ENCODE results near the gene METTL1.
A peak's percentile ranks its signal among the peaks of the same experiment; 100 is the strongest.

The METTL1 gene

DNA sequence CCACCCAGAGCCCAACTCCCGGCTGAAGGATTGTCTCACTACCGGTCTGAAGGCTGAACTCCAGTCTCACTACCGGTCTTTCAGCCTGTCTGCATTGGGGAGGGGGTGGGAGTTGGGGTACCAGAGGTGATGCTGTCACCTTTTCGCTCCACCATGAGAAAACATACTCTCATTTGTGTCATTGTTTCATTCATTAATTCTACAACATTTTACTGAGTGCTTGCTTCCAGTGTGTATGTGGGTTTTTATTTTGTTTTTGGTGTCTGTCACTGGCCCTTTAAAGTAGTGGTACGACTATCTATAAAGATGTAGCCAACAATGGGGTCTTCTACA is 19.3 kb downstream of the METTL1 start:
- DNase-seq = no peak

DNA sequence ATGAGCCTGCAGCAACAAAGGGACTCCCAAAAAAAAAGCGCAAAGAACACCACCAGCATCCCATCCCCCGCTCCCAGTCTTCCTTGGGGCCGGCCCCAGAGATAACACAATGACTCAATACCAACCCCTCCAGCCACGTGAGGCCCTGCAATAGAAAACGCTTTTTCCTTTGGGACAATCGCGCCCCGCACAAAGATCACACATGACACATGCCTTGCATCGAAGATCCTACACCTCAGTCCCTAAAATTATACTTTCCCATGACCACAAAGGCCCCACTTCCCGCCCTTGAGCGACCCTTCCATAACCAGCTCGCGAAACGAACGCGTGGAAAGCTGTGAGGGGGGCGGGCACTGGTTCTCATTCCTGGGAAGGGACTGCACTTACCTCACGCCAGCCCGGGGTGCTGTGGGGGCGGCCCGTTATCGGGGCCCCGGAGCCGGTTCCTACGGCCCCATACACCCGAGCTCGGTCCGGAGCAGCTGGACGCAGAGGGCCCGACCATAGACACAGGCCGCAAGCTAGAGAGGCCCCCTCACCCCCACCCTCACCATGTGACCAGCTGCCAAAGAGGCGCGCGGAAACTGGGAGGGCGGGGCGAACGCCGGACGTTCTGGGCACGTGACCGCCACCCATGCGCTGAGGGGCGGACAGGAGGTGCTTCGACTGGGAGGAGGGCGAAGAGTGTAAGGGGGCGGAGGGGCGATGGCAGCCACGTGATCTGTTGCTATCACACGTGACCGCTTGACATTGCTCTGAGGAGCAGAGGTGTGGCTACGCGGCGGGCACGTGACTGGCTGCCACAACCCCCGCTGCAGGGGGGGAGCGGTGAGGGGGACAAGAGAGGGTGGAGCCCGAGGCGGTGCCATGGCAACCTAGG is 19.9 kb downstream of the METTL1 start, which contains the start of gene CDK4:
Gene CDK4, minus strand, starts transcription at position 523 of the 880 bp plus-strand sequence. CDS start 593 bp downstream, outside the sequence.
- DNase-seq = peak; percentile 100

DNA sequence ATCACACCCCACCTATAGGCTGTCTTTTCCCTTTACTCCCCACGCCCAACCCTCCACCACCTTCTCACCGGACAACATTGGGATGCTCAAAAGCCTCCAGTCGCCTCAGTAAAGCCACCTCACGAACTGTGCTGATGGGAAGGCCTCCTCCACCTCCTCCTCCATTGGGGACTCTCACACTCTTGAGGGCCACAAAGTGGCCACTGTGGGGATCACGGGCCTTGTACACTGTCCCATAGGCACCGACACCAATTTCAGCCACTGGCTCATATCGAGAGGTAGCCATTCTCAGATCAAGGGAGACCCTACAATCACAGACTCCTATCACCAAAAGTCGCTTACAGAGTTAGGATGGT is 20.5 kb downstream of the METTL1 start:
- DNase-seq = no peak

DNA sequence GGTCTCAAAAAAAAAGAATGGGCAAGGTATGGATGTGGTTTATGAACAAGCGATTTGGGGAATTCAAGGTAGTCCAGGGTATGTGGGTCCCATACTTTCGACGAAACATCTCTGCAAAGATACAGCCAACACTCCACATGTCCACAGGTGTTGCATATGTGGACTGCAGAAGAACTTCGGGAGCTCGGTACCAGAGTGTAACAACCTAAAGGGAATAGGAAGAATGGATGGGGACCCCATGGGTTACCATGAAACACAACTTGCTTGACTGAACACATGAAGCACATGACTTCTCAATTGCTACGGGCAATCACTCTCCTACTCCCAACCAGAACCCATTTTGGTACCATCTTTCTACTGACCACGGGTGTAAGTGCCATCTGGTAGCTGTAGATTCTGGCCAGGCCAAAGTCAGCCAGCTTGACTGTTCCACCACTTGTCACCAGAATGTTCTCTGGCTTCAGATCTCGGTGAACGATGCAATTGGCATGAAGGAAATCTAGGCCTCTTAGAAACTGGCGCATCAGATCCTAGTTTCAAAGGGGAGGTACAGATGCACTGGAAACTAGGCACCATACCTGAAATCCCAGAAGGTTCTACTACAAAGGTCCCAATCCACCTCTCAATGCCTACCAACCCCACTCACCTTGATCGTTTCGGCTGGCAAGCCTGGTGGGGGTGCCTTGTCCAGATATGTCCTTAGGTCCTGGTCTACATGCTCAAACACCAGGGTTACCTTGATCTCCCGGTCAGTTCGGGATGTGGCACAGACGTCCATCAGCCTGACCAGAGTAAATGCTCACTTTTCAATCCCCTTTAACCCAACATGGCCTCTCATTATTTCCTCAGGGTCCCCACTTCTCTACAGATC is 21.1 kb downstream of the METTL1 start:
- no peak for DNase-seq

DNA sequence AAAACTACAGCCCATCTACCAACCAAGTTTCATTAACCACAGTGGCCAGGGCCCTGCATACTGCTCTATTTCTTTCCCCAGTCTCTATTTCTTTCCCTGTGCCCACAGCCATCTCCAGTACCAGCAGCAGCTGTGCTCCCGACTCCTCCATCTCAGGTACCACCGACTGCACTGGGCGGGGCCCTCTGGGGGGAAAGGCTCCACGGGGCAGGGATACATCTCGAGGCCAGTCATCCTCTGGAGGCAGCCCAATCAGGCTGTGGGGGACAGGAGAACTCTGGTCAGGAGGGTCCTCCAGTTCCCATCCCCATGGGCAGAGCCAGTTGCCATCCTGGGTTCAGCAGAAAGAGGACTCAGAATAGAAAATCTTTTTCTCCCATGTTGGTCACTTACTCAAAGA is 22.8 kb downstream of the METTL1 start:
- no peak for DNase-seq

DNA sequence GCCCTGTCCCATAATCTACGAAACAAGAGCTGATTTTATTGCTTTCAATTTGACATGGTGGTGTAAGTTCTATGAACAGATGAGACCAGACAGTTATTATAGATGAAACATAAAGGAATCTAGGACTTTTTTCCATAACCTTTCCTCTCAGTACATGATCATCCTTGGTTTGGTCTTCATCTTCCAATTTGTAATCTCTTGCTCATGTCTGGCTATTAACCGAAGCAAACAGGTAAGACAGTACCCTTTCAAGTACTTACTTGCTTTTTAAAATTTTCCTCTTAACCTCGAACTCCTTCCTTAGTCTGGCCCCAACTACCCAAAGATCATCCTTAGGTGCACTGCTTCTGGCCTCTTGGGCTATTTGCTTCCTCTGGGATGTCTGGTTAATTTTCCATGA is 25.9 kb downstream of the METTL1 start:
- no peak for DNase-seq

DNA sequence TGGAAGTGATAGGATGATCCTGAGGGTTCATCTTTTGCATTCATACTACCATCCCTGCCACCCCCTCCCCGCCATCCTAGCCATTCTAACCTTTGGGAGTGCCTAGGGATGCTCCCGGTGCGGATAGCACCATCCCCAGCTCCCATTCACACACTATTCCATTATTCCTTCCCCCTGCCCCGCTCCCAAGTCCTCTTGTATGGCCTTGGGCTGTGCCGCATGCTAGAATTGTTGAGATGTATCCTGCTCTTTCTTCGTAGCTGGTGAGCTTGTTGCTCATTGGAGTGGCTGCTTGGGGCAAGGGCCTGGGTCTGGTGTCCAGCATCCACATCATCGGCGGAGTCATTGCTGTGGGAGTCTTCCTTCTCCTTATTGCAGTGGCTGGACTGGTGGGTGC is 26.4 kb downstream of the METTL1 start:
- DNase-seq = peak; percentile 97

DNA sequence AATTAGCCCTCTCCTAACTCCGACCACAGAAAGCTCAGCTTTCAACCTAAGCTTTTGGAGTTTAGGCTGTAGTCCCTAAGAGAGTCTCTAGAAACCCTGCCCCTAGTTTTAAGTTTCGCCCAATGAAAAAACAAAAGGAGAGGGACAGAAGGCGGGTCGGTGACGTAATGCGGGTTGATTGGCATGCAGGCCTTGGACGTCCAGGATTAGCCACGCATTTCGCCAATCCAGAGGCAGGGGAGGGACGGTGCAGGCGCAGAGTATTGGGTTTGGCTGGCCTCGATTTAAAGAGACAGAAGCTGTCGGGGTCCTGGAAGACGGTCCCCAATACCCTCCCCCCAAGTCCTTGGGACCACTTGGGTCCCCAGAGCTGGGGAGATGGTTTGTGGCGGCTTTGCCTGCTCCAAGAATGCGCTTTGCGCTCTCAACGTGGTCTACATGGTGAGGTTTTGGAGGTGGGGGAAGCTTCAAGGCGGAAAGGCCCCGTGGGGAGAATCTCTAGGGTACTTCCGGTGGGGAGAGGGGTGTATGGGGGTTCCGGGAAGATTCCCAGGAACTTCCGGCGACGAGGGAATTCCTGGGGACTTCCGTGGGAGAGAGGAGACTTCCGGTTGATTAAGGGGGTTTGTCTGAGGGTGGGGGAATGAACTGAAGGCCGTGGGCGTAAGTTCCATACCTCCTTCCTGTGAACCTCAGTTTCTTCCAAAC is 27.0 kb downstream of the METTL1 start, which contains the start of gene TSPAN31:
Gene TSPAN31, plus strand, starts transcription at position 263 of the 708 bp plus-strand sequence. Its CDS starts 116 bp downstream, at position 379.
- peak; percentile 100 for DNase-seq

DNA sequence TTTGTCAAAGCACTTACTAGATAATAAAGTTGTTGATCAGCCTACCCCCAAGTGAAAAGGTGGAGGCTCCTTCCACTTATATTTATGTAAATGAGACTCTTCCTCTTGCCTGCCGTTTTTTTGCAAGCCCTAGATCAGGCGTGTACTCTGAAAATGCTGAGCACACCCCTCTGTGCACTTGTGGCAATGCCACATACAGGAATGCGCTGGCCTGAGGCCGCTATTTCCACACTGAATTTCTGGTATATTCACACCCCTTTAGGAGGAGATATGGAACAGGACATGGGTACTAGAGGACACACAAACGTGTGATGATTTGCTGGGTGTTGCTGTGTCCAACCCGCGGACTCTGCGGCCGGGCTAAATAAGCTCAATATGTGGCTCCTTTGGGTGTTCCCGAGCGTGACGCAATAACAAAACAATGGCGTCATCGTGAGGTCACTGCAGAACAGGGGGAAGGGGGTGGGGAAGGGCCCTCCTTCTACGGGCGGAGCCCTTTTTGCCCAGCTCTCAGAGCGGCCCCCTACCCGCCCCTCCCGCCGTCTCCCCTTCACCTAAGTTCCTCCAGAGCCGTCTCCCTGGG is 27.6 kb downstream of the METTL1 start:
- peak; percentile 100 for DNase-seq

DNA sequence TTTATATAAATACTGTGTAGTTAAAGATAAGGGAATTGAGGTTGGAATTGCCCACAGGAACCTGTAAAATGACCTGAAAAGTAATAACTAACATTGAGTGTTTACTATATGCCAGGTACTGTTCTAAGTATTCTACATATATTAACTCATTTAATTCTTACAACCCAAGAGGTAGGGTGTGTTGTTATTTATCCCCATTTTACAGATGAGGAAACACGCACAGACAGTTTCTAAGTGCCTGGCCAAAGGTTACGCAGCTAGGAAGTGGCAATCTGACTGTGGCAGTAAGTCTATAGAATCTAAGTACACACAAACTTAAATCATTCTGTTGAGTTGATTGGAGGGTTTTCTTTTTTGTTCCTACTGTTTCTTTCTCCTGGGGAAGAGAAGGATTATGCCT is 28.1 kb downstream of the METTL1 start:
- no peak for DNase-seq

DNA sequence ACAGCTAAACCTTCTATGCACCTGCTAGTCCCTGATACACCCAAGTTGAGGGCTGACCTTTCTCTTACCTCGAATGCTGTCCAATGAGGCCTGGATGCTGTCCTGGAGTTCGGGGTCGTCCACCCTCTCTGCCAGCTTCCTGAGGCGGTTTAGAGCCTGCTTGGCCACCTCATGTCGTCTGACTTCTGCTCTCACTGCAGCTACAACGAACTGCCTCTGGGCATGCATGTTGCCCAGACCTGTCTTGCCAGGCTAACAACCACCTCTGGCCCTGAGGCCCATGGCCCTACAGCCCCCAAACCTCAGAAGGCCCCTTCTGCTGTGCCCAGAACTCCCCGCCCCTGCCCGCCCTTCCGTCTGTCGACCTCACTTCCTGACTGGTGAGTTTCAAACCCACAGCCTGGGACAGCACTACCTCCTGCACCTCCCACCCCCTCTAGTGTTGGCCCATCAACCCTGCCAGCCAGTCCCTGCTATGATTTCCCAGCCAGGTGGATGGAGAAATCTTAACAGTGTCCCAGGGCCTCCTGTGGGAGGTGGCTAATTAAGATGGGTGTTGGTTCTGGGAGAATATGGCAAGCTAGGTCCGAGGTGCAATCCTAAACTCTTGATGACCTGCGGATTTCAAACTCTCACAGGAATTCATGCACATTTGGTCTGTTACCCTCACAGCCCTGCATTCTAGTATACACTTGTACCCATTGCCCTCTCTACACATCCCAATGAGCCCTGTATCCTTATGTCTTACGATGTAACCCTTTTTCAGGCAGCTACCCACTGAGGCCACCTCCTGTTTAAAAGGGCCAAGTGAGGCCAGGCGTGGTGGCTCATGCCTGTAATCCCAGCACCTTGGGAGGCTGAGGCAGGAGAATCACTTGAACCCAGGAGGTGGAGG is 29.8 kb downstream of the METTL1 start:
- no peak for DNase-seq

DNA sequence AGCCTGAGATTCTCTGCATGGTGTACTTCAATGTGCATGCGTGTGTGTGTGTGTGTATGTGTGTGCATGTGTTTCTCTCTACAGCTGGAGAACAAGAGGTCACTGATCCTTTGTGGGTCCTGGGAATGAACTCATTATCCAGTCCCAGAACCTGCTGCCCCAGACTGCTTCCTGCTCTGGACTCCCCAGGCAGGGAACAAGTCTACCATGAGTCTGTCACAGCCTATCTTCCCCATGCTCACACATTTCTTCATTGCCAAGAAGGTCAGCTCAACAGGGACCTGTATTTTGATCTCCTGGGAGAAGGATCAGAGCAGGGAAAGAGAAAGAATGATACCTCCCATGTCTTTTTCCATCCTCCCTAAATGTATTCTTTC is 30.5 kb downstream of the METTL1 start:
- DNase-seq = no peak

DNA sequence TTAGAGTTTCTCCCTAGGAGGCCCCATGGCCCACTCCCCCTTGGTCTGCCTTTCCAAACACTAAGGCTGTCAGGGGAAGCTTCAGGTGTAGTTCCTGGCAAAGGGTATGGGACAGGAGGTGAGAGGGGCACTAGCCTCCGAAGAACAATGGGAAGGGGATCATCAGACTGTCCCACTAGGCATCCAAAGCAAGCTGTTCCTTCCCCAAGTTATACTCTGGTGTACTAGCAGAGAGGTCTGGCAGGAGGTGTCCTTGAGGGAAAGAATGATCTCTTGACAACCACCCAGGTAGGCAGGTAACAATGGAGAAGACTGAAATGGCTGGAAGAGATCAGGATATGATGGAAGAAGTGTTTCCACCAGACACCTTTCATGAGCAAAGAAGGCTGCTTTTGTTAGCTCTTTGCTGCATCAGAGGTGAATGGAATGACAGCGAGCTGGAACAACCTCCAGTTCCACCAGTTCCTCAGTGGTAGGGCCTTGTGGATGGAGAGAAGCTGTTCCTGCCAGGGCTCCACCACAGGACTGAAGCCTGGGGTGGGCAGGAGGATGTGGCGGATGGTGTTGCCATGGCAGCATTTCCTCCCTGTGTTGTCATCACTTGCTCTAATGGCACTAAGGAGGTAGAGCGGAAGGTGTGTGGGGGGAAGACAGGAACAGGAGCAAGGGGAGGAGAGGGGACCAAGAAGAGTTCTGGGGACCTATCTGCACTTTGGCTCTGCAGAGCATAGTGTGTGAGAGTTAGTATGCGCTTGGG is 31.1 kb downstream of the METTL1 start:
- no peak for DNase-seq

DNA sequence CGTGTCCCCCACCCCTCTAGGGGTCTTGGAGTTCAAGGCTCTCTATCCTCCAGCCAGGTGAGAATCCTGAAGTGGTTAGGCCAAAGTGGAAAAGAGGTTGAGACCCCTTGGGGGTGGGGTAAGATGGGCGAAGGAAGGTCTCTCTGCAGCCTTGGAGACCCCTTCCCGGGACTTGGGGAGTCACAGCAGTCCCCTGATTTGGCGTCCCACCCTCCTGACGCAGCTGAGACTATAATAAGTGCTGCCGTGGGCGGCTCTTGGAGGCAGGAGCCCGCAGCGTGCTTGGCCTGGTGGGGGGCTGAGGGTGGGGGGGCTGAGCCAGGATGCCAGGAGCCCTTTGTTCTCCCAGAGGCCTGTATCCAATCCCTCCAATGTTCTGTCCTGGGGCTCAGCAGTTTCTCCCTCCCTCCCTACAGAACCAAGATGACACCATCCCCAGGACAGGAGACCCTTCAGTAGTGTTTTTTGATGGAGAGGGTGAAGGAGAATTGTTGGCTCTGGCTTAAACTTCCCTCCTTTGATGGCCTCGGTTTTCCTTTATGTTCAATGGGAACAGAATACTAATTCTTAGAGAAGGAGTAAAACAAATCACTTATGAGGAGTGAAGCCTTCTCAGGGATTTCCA is 31.9 kb downstream of the METTL1 start:
- no peak for DNase-seq

DNA sequence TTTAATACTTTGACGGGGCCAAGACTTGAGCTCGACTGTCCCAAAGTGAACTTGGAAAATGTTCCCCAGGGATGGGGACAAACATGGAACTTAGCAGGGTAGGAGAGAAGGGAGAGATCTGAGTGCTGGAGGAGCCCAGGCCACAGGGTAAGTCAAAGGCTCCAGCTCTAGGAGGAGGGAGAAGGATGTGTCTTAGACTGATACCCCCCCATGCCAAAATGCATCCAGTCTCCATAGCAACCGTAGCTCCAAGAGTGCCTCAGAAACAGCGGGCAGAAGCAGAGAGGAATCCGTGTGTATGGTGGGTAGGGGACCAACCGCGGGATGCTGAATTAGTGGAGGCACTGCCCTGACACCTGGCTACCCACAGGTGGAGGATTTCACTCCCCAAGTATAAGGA is 32.5 kb downstream of the METTL1 start:
- no peak for DNase-seq

DNA sequence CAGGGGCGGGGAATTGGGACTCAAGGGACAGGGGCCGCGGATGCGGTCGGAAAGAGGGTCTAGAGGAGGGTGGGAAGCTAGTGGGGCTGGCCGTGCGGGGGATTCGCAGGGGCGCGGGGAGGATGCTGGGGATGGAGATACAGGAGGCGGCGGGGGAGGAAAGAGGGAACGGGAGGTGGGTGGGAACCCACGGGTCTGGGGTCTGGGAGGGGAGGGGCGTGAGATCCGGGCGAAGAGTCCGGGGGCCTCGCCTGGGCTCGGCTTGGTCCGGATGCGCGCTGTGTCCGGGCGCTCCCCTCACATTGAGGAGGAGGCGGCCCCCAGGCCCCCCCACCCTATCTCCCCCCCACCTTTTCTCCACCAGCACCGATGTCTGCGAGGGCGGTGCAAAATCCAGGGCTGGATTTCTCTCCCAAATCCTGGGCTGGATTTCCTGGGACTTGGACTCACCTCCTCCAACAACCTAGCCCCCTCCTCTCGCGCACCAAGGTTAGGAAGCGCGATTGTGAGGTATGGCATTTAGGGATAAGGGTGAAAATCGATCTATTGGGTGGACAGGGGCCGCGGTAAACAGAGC is 33.2 kb downstream of the METTL1 start, which contains the start of gene AGAP2:
Gene AGAP2, minus strand, starts transcription at position 82 of the 577 bp plus-strand sequence. CDS start 496 bp downstream, outside the sequence.
- no peak for DNase-seq

DNA sequence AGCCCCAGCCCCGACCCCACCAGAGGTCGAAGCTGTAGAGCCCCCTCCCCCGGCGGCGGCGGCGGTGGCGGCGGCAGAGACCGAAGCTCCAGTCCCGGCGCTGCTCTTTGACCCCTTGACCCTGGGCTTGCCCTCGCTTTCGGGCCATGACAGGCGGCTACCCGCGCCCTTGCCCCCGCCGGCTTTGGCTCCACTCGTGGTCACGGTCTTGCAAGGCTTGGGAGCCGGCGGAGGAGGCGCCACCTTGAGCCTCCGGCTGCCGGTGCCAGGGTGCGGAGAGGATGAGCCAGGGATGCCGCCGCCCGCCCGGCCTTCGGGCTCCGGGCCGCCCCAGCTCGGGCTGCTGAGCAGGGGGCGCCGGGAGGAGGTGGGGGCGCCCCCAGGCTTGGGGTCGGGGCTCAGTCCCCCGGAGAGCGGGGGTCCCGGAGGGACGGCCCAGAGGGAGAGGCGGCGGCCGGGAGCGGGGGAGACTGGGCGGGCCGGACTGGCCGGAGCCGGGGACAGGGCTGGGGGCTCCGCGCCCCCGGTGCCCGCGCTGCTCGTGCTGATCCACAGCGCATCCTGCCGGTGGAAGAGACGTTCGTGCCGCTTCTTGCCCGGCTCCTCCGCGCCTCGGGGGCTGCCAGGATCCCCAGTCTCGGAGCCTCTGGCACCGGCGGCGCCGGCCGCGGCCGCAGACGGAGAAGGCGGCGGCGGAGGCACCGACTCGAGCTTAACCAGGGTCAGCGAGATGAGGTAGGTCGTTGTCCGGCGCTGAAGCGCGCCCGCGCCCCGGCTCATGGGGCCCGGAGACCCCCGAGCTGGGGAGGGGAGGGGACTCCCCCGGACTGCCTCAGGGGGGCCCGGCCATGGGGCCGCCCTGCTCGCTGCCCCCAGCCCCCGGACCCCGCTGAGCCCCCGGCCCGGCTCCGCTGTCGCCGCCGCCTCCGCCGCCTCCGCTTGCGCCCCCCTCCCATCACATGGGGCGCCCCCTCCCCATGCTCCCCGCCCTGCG is 34.1 kb downstream of the METTL1 start:
- DNase-seq = no peak

DNA sequence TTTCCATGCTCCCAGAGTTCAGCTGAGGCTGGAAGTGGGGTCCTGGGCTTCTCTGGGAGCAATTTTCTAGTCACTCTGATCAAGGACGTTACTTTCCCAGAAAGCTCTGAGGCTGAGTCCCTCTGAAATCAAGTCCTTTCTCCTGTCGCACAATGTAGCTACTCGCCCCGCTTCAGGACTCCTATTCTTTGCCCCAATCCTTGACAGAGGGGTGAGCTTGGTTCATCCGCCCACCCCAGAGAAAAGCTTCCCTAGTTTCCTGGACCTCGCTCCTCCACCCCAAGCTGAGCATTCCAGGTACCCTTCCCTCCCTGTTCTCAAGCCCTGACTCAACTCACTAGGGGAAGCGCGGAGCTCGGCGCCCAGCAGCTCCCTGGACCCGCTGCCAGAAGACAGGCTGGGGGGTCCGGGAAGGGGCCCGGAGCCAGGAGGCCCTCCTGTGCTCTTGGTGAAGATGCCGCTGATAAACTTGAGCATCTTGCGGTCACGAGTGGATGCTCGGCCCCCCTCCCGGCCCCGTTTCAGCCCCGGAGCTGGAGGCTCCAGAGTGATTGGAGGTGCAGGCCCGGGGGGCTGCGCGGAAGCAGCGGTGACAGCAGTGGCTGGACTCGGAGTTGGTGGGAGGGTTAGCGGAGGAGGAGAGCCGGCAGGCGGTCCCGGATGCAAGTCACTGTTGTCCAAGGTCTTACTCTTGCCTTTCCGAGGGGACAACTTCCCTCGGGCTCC is 35.0 kb downstream of the METTL1 start:
- no peak for DNase-seq
